ENCODE data around the gene CERS5. TPM values are rescaled to one million over a fixed set of nuclear protein-coding genes. Genes with fewer than 3 reads are reported as not detected.

Gene CERS5
- polyA plus RNA-seq, 3 donors = 30.6 to 44.4 (median 38.7) TPM

GRCh38 chr12:50112456-50113218 is 54.5 kb downstream of the CERS5 start:
- Histone ChIP-seq H3K9ac (ENCODE audit: insufficient read depth, low read length, poor library complexity, severe bottlenecking) (peak overlapping the region; percentile 96), H2AFZ (ENCODE audit: insufficient read depth, low read depth, low read length, poor library complexity, severe bottlenecking) (peak overlapping the region; percentile 81), H3K27ac (ENCODE audit: low read depth in 1 of 2, low read length in 2 of 2) (peak overlapping the region; percentile 98), H3K4me2 (replicated peaks; ENCODE audit: extremely low read depth, low read length, poor library complexity, severe bottlenecking) (peak overlapping the region; percentile 77), H3K36me3 (replicated peaks in 1 of 2; ENCODE audit: control insufficient read depth in 1 of 2, insufficient read depth in 2 of 2, low read length in 2 of 2) (peaks cover 14% of the 10 kb centered on the region in 2 donors), H3K4me3 (replicated peaks in 1 of 3; ENCODE audit: low read depth in 2 of 3, low read length in 3 of 3) (peak overlapping the region; percentile 67 to 87 (median 82)), H4K20me1 (ENCODE audit: insufficient read depth, low read length) (peaks cover 35% of the 10 kb centered on the region), H3K9me3 (replicated peaks in 1 of 2; ENCODE audit: control insufficient read depth in 1 of 2, insufficient read depth in 1 of 2, low read length in 2 of 2) (no peaks in the 10 kb centered on the region), H3K4me1 (ENCODE audit: control insufficient read depth in 1 of 2, insufficient read depth in 2 of 2, low read length in 2 of 2) (peaks cover 16 to 23% of the 10 kb centered on the region in 2 donors), H3K79me2 (ENCODE audit: insufficient read depth, low read length) (peaks cover 51% of the 10 kb centered on the region), H3K27me3 (ENCODE audit: control insufficient read depth in 2 of 2, insufficient read depth in 2 of 2, low read length in 2 of 2) (no peaks in the 10 kb centered on the region)
- peak overlapping the region; percentile 98 to 99 for H3K4me3 Mint-ChIP-seq
- peak overlapping the region; percentile 98 to 100 (median 99) for H3K27ac Mint-ChIP-seq
- peaks cover 26% of the 10 kb centered on the region for H3K4me1 Mint-ChIP-seq
- no peak for TF ChIP-seq CTCF (IDR thresholded peaks at IDR 0.05)
- peaks cover 20 to 34% of the 10 kb centered on the region in 2 donors for H3K36me3 Mint-ChIP-seq
- 5% methylated on average over 17 of the region's 26 CpGs for WGBS (ENCODE audit: insufficient coverage)
- H3K27me3 Mint-ChIP-seq (ENCODE audit: low read depth in 3 of 3) = peaks cover 0 to 6% (median 0%) of the 10 kb centered on the region in 3 donors
- peak in 2 of 3 donors; percentile 32 to 51 for DNase-seq
- intact Hi-C loops (cut with micrococcal nuclease) = loop anchor here (2.0 to 5.0 kb wide), 2 partner anchors 55 to 62 kb away; partner anchors contain the start of gene CERS5 (in 1 of the 2)
- H3K9me3 Mint-ChIP-seq = no peaks in the 10 kb centered on the region

- peak within 1 kb of the TSS; percentile 81 for H2AFZ ChIP-seq (ENCODE audit: insufficient read depth, low read depth, low read length, poor library complexity, severe bottlenecking)
- peaks cover 27% of the 10 kb centered on the region for H4K20me1 ChIP-seq (ENCODE audit: insufficient read depth, low read length)
- no peaks in the 10 kb centered on the region for H3K9me3 ChIP-seq (replicated peaks in 1 of 2; ENCODE audit: control insufficient read depth in 1 of 2, insufficient read depth in 1 of 2, low read length in 2 of 2)
- H3K27ac ChIP-seq (ENCODE audit: low read depth in 1 of 2, low read length in 2 of 2) = peak within 1 kb of the TSS; percentile 98
- peak within 1 kb of the TSS; percentile 77 for H3K4me2 ChIP-seq (replicated peaks; ENCODE audit: extremely low read depth, low read length, poor library complexity, severe bottlenecking)
- Mint-ChIP-seq H3K27me3 (ENCODE audit: low read depth in 3 of 3) (peaks cover 0 to 6% (median 2%) of the 10 kb centered on the region in 3 donors), H3K36me3 (peaks cover 18 to 26% of the 10 kb centered on the region in 2 donors), H3K27ac (peak within 1 kb of the TSS; percentile 98 to 100 (median 99)), H3K4me3 (peak within 1 kb of the TSS; percentile 98 to 99), H3K9me3 (no peaks in the 10 kb centered on the region), H3K4me1 (peaks cover 26% of the 10 kb centered on the region)
- H3K27me3 ChIP-seq (ENCODE audit: control insufficient read depth in 2 of 2, insufficient read depth in 2 of 2, low read length in 2 of 2) = no peaks in the 10 kb centered on the region
- 0% methylated on average over 56 of the region's 59 CpGs for WGBS (ENCODE audit: insufficient coverage)
- H3K36me3 ChIP-seq (replicated peaks in 1 of 2; ENCODE audit: control insufficient read depth in 1 of 2, insufficient read depth in 2 of 2, low read length in 2 of 2) = peaks cover 10 to 14% of the 10 kb centered on the region in 2 donors
- H3K4me1 ChIP-seq (ENCODE audit: control insufficient read depth in 1 of 2, insufficient read depth in 2 of 2, low read length in 2 of 2) = peaks cover 16 to 23% of the 10 kb centered on the region in 2 donors
- DNase-seq = peak; percentile 99 to 100 (median 99)
- intact Hi-C loops (cut with micrococcal nuclease) = loop anchor here (2.0 to 5.0 kb wide), 2 partner anchors 55 to 63 kb away; partner anchors contain the start of gene CERS5 (in 1 of the 2)
- peaks cover 43% of the 10 kb centered on the region for H3K79me2 ChIP-seq (ENCODE audit: insufficient read depth, low read length)
- peak within 1 kb of the TSS; percentile 67 to 87 (median 82) for H3K4me3 ChIP-seq (replicated peaks in 1 of 3; ENCODE audit: low read depth in 2 of 3, low read length in 3 of 3)
- peak within 1 kb of the TSS; percentile 96 for H3K9ac ChIP-seq (ENCODE audit: insufficient read depth, low read length, poor library complexity, severe bottlenecking)
- peak; percentile 17 for TF ChIP-seq CTCF (IDR thresholded peaks at IDR 0.05)
These were observed 55.3 kb downstream of the CERS5 start, which contains the start of gene COX14 for GRCh38 chr12:50111693-50112455. Gene COX14 (plus strand): TSS chr12:50112236. CDS start chr12:50120044, 7,808 bp downstream.
